Measurements from ENCODE around the gene GPR152. TPM values are rescaled to one million over a fixed set of nuclear protein-coding genes. Genes with fewer than 3 reads are reported as not detected.
"Not testable (repeated sequence)": the region's sequence is repeated elsewhere in the genome, so short reads cannot be mapped to it uniquely, and the experiment has no call there.

GPR152 gene
- total RNA-seq, 4 donors from 2014 or later, result not detected

GRCh38 chr11:67482827-67483798, 30.6 kb upstream of the GPR152 start, which contains the start of gene AIP:
TSS of gene AIP (plus strand) at chr11:67483026. CDS start at chr11:67483159, 133 bp downstream.
- Histone ChIP-seq H3K9me3 (no peaks in the 10 kb centered on the region), H3K27me3 (no peaks in the 10 kb centered on the region), H3K4me1 (peaks cover 0 to 42% (median 18%) of the 10 kb centered on the region in 3 donors), H3K27ac (peak within 1 kb of the TSS; percentile 74 to 90 (median 84)), H3K4me3 (peak within 1 kb of the TSS; percentile 59 to 81), H3K36me3 (peaks cover 0 to 16% of the 10 kb centered on the region in 2 donors)
- ATAC-seq, result peak; percentile 99
- peak in 3 of 4 experiments; percentile 22 to 60 (median 60) for TF ChIP-seq CTCF (IDR thresholded peaks at IDR 0.05)
- TF ChIP-seq EP300 (IDR thresholded peaks at IDR 0.05), result no peak
- peak in 1 of 2 donors; percentile 52 for TF ChIP-seq POLR2A (IDR thresholded peaks at IDR 0.05)
- TF ChIP-seq POLR2AphosphoS5 (IDR thresholded peaks at IDR 0.05), result peak; percentile 60
- 0 to 14% methylated on average over 11 to 38 of the region's 60 CpGs for WGBS, 2 donors (ENCODE audit: low coverage in 1 of 2)

- WGBS, 2 donors (ENCODE audit: low coverage in 1 of 2), result 35 to 55% methylated on average over 19 of the region's 19 CpGs
- Histone ChIP-seq H3K4me1 (peaks cover 0 to 42% (median 18%) of the 10 kb centered on the region in 3 donors), H3K27ac (peak overlapping the region; percentile 74 to 90 (median 84)), H3K36me3 (peaks cover 0 to 9% of the 10 kb centered on the region in 2 donors), H3K27me3 (no peaks in the 10 kb centered on the region), H3K9me3 (no peaks in the 10 kb centered on the region), H3K4me3 (peak overlapping the region; percentile 59 to 81)
- peak; percentile 25 for ATAC-seq
- TF ChIP-seq EP300 (IDR thresholded peaks at IDR 0.05) (no peak), CTCF (IDR thresholded peaks at IDR 0.05) (no peak), POLR2A (IDR thresholded peaks at IDR 0.05) (no peak), POLR2AphosphoS5 (IDR thresholded peaks at IDR 0.05) (no peak)
Measured at GRCh38 chr11:67482275-67482826, 29.8 kb upstream of the GPR152 start.

GRCh38 chr11:67477344-67478050, 25.0 kb upstream of the GPR152 start:
- not testable (repeated sequence) for H3K4me3 ChIP-seq, H3K36me3 ChIP-seq, ATAC-seq, H3K27me3 ChIP-seq, H3K9me3 ChIP-seq, H3K4me1 ChIP-seq, H3K27ac ChIP-seq
- 90% methylated on average over 8 of the region's 16 CpGs; no CpG with 5 or more reads in 1 of the 2 donors for WGBS, 2 donors (ENCODE audit: low coverage in 1 of 2)

GRCh38 chr11:67476692-67477091, 24.2 kb upstream of the GPR152 start:
- H3K9me3 ChIP-seq, H3K27ac ChIP-seq, H3K36me3 ChIP-seq, ATAC-seq, H3K27me3 ChIP-seq, H3K4me1 ChIP-seq, H3K4me3 ChIP-seq: not testable (repeated sequence)
- 79% methylated on average over 9 of the region's 10 CpGs; no CpG with 5 or more reads in 1 of the 2 donors for WGBS, 2 donors (ENCODE audit: low coverage in 1 of 2)

GRCh38 chr11:67472882-67473281, 20.4 kb upstream of the GPR152 start:
- WGBS, 2 donors (ENCODE audit: low coverage in 1 of 2), result 63 to 72% methylated on average over 6 to 7 of the region's 7 CpGs
- ATAC-seq, result no peak
- TF ChIP-seq EP300 (IDR thresholded peaks at IDR 0.05) (no peak), POLR2AphosphoS5 (IDR thresholded peaks at IDR 0.05) (no peak), POLR2A (IDR thresholded peaks at IDR 0.05) (no peak), CTCF (IDR thresholded peaks at IDR 0.05) (no peak)

More at GRCh38 chr11:67472882-67473281, 20.4 kb upstream of the GPR152 start:
- H3K27me3 ChIP-seq, result no peaks in the 10 kb centered on the region
- no peak overlapping the region for H3K27ac ChIP-seq
- no peaks in the 10 kb centered on the region for H3K36me3 ChIP-seq
- H3K4me1 ChIP-seq, result peaks cover 0 to 16% (median 9%) of the 10 kb centered on the region in 3 donors
- H3K4me3 ChIP-seq, result no peak overlapping the region
- H3K9me3 ChIP-seq, result no peaks in the 10 kb centered on the region

Measured in gastroesophageal sphincter (tissue), 4 donors.